Measurements from ENCODE around the gene MKS1.

- TF ChIP-seq POLR2A (IDR thresholded peaks at IDR 0.05; ENCODE audit: low read depth, low read length) = no peak
- TF ChIP-seq PAX5 (IDR thresholded peaks at IDR 0.05; ENCODE audit: insufficient read depth, low read length, severe bottlenecking) = no peak
Measured at GRCh38 chr17:58253082-58253481, 34.0 kb upstream of the MKS1 start.

All from GM12891 (cell line).